ENCODE data around the gene MIEN1. TPM values are rescaled to one million over a fixed set of nuclear protein-coding genes. Genes with fewer than 3 reads are reported as not detected.
A peak's percentile ranks its signal among the peaks of the same experiment; 100 is the strongest.

The MIEN1 gene
- total and polyA plus RNA-seq, 4 donors = 20.8 to 136 (median 58.3) TPM

DNA sequence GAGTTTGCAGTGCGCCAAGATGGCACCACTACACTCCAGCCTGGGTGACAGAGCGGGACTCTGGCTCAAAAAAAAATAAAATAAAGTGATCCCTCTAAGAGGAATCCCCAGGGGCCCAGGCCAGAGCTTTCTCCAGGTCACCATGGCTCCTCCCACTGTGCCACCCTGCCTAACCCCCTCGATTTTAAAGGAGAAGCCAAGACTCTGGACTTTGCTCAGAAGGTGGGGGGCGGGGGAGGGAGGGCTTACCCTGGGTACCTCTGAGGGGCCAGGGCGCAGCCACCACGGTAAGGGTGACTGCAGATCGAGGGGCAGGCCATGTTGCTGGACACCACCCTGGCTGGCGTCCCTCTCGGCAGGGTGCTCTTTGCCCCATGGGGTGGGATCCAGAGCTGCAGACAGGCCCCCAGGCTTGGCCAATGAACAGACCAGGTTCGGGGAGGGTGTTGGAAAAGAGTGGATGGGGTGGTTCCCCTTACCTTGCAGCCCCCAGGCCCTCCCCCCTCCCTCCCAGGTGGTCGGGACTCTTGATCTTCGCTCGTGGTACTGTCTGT lies 7.0 kb upstream of the MIEN1 start:
- H3K9ac ChIP-seq (ENCODE audit: insufficient read depth in 1 of 2, low read length in 2 of 2) = no peak overlapping the region
- ATAC-seq (ENCODE audit: insufficient read depth, low FRiP score) = no peak
- no peaks in the 10 kb centered on the region for H3K9me3 ChIP-seq (ENCODE audit: control insufficient read depth in 4 of 4, insufficient read depth in 3 of 4, low read length in 3 of 4)
- H3K4me1 ChIP-seq (ENCODE audit: control insufficient read depth in 5 of 5, insufficient read depth in 5 of 5, low read length in 5 of 5) = peaks cover 0 to 21% (median 14%) of the 10 kb centered on the region in 5 donors
- TF ChIP-seq, protein P1, sequence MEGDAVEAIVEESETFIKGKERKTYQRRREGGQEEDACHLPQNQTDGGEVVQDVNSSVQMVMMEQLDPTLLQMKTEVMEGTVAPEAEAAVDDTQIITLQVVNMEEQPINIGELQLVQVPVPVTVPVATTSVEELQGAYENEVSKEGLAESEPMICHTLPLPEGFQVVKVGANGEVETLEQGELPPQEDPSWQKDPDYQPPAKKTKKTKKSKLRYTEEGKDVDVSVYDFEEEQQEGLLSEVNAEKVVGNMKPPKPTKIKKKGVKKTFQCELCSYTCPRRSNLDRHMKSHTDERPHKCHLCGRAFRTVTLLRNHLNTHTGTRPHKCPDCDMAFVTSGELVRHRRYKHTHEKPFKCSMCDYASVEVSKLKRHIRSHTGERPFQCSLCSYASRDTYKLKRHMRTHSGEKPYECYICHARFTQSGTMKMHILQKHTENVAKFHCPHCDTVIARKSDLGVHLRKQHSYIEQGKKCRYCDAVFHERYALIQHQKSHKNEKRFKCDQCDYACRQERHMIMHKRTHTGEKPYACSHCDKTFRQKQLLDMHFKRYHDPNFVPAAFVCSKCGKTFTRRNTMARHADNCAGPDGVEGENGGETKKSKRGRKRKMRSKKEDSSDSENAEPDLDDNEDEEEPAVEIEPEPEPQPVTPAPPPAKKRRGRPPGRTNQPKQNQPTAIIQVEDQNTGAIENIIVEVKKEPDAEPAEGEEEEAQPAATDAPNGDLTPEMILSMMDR (IDR thresholded peaks at IDR 0.05; ENCODE audit: control extremely low read depth, extremely low read depth) = no peak
- H3K36me3 ChIP-seq (ENCODE audit: control insufficient read depth in 4 of 4, insufficient read depth in 4 of 4, low read length in 4 of 4) = no peaks in the 10 kb centered on the region
- H3K27ac ChIP-seq (ENCODE audit: low read depth in 1 of 2, low read length in 1 of 2) = peak overlapping the region in 1 of 2 donors; percentile 62
- 48 to 59% methylated on average over 10 to 13 of the region's 13 CpGs for WGBS, 2 donors
- DNase-seq = no peak
- no peak overlapping the region for H3K4me3 ChIP-seq
- H3K27me3 ChIP-seq (ENCODE audit: control insufficient read depth in 3 of 3, insufficient read depth in 3 of 3, low read length in 2 of 3) = peaks cover 0 to 36% (median 20%) of the 10 kb centered on the region in 3 donors

DNA sequence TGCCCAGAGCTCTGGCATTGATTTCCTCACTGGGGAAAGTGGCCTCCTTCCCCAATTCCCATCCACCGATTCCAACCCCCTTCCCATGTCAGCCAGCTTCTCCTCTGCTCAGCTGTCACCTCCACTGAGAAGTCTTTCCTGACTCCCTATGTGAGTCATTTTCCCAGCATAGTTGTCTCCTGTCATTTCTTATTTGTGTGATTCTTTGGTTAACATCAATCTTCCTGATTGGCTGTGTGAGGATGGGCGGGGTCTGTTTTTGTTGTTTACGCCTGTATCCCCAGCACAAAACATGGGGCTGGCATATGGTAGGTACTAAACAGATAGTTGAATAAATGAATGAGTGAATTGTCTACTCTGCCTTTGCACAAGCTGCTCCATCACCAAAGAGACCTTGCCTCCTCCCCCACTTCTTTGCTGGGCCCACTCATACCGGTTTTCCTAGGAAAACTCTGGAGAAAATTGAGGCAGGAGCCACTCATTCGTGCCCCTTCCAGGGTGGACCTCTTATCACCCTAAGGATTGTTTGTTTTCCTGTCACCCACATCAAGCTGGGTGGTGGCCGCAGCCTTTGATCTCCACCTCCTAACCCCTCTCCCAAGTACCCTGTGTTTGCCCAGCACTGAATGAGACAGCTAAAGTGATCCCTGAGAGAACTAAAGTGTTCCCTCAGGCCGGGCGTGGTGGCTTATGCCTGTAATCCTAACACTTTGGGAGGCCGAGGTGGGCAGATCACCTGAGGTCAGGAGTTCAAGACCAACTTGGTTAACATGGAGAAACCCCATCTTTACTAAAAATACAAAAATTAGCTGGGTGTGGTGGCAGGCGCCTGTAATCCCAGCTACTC lies 6.2 kb upstream of the MIEN1 start:
- Histone ChIP-seq H3K36me3 (ENCODE audit: control insufficient read depth in 4 of 4, insufficient read depth in 4 of 4, low read length in 4 of 4) (no peaks in the 10 kb centered on the region), H3K9ac (ENCODE audit: insufficient read depth in 1 of 2, low read length in 2 of 2) (no peak overlapping the region), H3K27me3 (ENCODE audit: control insufficient read depth in 3 of 3, insufficient read depth in 3 of 3, low read length in 2 of 3) (peaks cover 0 to 36% (median 20%) of the 10 kb centered on the region in 3 donors), H3K9me3 (ENCODE audit: control insufficient read depth in 4 of 4, insufficient read depth in 3 of 4, low read length in 3 of 4) (no peaks in the 10 kb centered on the region), H3K27ac (ENCODE audit: low read depth in 1 of 2, low read length in 1 of 2) (peak overlapping the region in 1 of 2 donors; percentile 41), H3K4me1 (ENCODE audit: control insufficient read depth in 5 of 5, insufficient read depth in 5 of 5, low read length in 5 of 5) (peaks cover 0 to 21% (median 14%) of the 10 kb centered on the region in 5 donors), H3K4me3 (no peak overlapping the region)
- TF ChIP-seq, protein P1 (IDR thresholded peaks at IDR 0.05; ENCODE audit: control extremely low read depth, extremely low read depth) = no peak
- no peak for ATAC-seq (ENCODE audit: insufficient read depth, low FRiP score)
- WGBS, 2 donors = 58 to 75% methylated on average over 10 of the region's 10 CpGs
- no peak for DNase-seq

DNA sequence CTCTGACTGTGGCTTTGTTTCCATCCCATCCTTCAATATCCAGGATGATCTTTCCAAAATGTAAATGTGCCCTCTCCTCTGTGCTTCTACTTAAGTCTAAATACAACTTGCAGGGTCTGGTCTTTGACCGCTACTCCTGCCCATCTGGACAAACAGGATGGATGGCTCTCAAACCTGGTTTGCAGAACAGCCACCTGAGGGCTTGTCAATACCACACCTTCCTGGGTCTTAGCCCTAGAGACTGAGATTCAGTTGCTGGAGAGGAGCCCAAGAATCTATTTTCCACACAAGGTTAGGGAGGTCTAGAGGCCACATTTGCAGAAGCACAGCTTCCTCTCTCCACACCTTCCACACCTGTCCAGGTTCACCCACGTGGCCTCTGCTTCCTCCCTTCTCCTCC lies 5.5 kb upstream of the MIEN1 start:
- no peaks in the 10 kb centered on the region for H3K9me3 ChIP-seq (ENCODE audit: control insufficient read depth in 4 of 4, insufficient read depth in 3 of 4, low read length in 3 of 4)
- WGBS, 2 donors = 49 to 54% methylated on average over 2 of the region's 2 CpGs
- peaks cover 0 to 18% (median 11%) of the 10 kb centered on the region in 5 donors for H3K4me1 ChIP-seq (ENCODE audit: control insufficient read depth in 5 of 5, insufficient read depth in 5 of 5, low read length in 5 of 5)
- H3K36me3 ChIP-seq (ENCODE audit: control insufficient read depth in 4 of 4, insufficient read depth in 4 of 4, low read length in 4 of 4) = no peaks in the 10 kb centered on the region
- no peak for ATAC-seq (ENCODE audit: insufficient read depth, low FRiP score)
- no peak overlapping the region for H3K9ac ChIP-seq (ENCODE audit: insufficient read depth in 1 of 2, low read length in 2 of 2)
- no peak for DNase-seq
- H3K4me3 ChIP-seq = no peak overlapping the region
- peaks cover 0 to 35% (median 17%) of the 10 kb centered on the region in 3 donors for H3K27me3 ChIP-seq (ENCODE audit: control insufficient read depth in 3 of 3, insufficient read depth in 3 of 3, low read length in 2 of 3)
- peak overlapping the region in 1 of 2 donors; percentile 41 for H3K27ac ChIP-seq (ENCODE audit: low read depth in 1 of 2, low read length in 1 of 2)
- TF ChIP-seq, protein P1 (IDR thresholded peaks at IDR 0.05; ENCODE audit: control extremely low read depth, extremely low read depth) = no peak
